GM08714 (cell line): ENCODE results near the gene KIF1C.

Source experiments
- H3K4me3 ChIP-seq: fragments of 200-500 bp; sonication (Bioruptor generic); 2 replicates; pipeline ENCODE4 v1.5.1; 2014; ENCODE audit warnings: mild to moderate bottlenecking, low read length, inconsistent platforms
- ZNF274 ChIP-seq: IDR thresholded peaks from 2 replicates; pipeline ENCODE4 v1.6.1; 2012; ENCODE audit warnings: mild to moderate bottlenecking, low read depth, low read length

The KIF1C gene

DNA sequence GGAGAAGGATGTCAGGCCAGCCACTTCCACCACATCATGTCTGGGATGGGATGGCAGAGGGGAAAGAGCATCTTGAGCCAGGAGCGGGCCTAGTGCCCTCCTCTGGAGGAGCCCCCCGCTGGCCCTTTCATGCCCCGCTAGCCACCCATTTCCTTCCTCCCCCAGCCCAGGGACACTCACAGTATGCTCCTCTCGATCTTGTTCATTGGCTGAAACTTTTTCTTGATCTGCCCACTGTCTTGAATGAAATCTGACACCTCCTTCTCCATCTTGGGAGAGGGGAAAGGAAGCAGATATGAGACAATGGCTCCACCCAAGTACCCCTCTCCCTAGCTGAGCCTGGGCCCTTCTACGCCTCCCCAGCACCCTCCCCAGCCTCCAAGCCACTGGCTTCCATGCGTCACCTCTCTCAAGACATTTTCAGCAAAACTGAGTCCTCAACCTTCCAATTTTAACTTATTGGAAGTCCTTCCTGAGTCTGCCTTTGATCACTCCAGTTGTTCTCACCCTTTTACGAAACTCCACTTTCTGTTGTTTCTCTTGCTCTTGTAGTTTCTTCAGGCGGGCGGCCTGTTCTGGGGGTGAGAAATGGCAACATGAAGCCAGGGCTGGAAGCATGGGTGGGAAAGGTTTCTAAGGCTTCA is 37.3 kb upstream of the KIF1C start:
- no peak for TF ChIP-seq ZNF274
- no peak overlapping the region for H3K4me3 ChIP-seq

GRCh38 chr17:4965311-4965986 is 32.3 kb upstream of the KIF1C start:
- H3K4me3 ChIP-seq = no peak overlapping the region
- TF ChIP-seq ZNF274 = no peak

GRCh38 chr17:4966844-4967538 is 30.8 kb upstream of the KIF1C start:
- TF ChIP-seq ZNF274 = no peak
- peak overlapping the region; percentile 77 for H3K4me3 ChIP-seq

- no peak for TF ChIP-seq ZNF274
- peak within 1 kb of the TSS; percentile 77 for H3K4me3 ChIP-seq
Observed at GRCh38 chr17:4967539-4968485, 29.9 kb upstream of the KIF1C start, which contains the start of gene SPAG7. Gene SPAG7, minus strand, starts transcription at chr17:4967817. Its CDS starts 13 bp downstream, at chr17:4967804.

DNA sequence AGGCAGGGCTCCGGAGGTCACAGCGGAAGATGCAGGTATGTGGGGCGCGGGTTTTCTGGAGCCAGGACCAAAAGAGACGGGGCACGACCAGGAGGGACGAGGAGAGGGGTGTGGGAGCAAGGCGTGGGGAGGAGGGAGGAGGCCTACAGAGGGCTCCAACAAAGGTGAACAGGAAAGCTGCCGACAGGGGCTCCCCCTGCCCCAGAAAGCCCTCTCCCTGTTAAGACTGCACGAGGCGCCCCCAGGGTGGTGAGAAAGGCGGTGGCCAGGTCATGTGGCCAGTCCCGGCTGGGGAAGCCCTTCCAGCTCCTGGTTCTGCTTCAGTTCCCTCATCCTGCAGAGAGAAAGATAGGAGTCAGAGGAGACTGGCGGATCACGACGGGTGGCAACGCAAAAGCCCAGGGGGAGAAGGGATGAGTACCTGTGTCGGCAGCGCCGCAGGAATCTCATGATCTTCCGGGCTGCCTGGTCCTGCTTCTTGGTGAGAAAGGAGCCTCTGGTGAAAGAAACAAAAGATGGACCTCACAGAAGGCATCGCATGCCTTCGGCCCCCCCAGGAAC is 29.2 kb upstream of the KIF1C start:
- peak overlapping the region; percentile 67; the same call in 1 of the 2 replicates for H3K4me3 ChIP-seq
- TF ChIP-seq ZNF274 = no peak

DNA sequence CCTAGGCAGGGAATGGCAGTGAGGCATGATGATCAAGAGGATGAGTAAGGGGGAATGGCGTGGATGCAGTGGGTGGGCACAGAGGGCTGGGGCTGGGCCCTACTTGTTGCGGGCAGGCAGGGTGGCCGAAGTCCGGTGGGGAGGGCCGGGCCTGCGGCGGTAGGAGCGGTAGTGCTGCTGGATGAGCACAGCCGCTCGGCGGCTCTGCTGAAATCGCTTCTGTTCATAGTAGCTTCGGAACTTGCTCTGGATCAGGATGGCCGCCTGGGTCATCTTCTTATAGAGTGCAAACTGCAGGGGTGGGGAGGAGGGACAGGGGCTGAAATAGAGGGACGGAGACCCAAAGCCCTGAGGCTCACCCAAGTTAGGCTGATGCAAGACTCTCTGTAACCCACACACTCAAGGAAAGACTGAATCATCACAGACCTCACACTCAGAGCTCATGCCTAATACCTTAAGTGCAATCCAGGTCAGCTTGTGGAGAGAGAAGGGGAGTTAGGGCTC is 28.7 kb upstream of the KIF1C start:
- no peak overlapping the region; the same call in 1 of the 2 replicates for H3K4me3 ChIP-seq
- TF ChIP-seq ZNF274 = no peak

DNA sequence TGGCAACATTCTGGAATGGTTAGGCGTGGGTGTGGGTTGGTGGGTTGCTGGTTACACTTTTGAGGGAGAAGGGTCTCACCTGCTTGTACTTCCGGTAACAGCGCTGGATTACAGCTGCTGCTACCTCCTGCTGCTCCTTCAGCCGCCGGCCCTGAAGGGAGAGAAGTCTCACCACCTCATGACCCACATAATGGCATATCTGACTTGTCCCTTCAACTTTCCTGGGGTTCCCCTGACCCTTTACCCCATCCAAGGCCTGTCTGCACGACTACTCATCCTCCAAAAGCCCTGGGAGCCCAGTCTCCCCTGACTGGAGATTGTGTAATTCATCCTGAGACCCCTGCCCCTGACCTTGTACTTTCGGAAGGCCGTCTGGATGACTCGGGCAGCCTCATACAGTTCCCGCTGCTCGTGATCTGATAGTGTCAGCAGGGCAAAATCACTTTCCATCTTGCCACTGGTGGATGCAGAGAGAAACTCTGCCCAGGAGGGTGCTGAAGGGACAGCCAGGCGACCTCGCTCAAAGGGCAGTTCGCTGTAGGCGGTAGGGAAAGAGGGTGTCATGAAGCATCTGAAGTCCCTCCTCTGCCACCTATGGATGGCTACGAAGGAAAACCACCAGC is 28.1 kb upstream of the KIF1C start:
- no peak for TF ChIP-seq ZNF274
- H3K4me3 ChIP-seq = no peak overlapping the region

- H3K4me3 ChIP-seq = no peak overlapping the region
- no peak for TF ChIP-seq ZNF274
Observed at GRCh38 chr17:4970273-4970672, 27.5 kb upstream of the KIF1C start.

DNA sequence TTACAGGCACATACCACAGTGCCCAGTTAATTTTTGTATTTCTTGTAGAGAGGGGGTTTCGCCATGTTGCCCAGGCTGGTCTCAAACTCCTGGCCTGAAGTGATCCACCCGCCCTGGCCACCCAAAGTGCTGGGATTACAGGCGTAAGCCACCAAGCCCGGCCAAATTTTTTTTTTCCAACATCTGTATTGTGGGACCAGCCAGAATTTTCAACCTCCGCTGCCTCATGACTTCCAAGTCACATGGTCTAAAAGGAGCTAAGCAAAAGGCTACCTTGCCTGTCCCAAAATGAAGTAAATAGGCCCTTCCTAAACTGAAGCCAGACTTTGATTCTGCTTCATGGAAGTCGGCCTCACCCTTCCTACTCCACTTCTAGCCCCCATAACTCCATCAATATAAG is 25.9 kb upstream of the KIF1C start:
- no peak for TF ChIP-seq ZNF274
- H3K4me3 ChIP-seq = no peak overlapping the region

DNA sequence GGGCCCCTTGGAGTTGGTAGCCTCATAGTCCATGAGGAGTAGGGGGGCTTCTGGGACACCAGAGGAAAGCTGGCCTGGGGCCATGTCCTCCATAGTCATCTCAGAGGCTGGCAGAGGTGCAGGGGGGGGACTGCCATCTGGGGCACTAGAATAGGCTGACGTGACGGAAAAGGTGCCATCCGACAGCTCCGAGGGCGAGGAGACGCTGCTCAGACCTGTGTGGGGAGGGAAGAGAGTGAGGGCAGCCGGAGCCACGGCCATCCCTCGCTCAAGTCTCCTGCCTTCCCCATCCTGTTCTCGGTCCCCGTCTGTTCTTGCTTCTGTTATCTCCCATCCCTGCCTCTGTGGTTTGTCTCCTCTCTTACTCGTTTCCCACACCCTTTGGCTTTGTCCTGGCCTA is 25.4 kb upstream of the KIF1C start:
- no peak for TF ChIP-seq ZNF274
- no peak overlapping the region for H3K4me3 ChIP-seq

GRCh38 chr17:4972752-4973151 is 25.0 kb upstream of the KIF1C start:
- no peak overlapping the region for H3K4me3 ChIP-seq
- no peak for TF ChIP-seq ZNF274

- TF ChIP-seq ZNF274 = no peak
- no peak overlapping the region for H3K4me3 ChIP-seq
Observed at GRCh38 chr17:4973256-4974114, 24.3 kb upstream of the KIF1C start.
